ENCODE data around the gene APELA. TPM values are rescaled to one million over a fixed set of nuclear protein-coding genes. Genes with fewer than 3 reads are reported as not detected.
"Not testable (repeated sequence)": the region's sequence is repeated elsewhere in the genome, so short reads cannot be mapped to it uniquely, and the experiment has no call there.

APELA gene
- polyA plus RNA-seq, 1 donor, result 2.3 TPM

DNA sequence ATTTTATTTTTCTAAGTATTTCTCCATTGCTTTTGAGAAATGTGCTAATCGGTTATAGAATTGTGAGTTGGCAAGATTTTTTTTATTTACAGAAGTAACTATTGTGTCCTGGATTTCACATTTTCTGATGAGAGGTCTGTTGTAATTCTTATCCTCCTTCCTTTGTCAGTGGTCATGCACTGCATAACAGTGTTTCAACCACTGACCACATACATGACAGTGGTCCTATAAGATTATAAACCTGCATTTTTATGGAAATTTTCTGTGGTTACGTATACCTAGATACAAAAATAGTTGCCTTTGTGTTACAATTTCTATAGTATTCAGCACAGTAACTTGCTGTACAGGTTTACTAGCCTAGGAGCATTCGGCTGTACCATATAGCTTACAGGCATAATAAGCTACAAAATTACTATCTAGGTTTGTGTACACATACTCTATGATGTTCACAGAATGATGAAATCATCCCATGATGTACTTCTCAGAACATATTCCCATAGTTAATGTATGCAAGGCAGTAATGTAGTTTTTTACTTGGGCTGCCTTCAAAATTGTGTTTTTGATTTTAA lies 47.8 kb downstream of the APELA start:
- Histone ChIP-seq H3K27me3 (ENCODE audit: control insufficient read depth, insufficient read depth, low read length) (no peaks in the 10 kb centered on the region), H3K9me3 (ENCODE audit: control insufficient read depth, low read depth, low read length) (no peaks in the 10 kb centered on the region), H3K27ac (ENCODE audit: low read length) (no peak overlapping the region), H3K4me1 (ENCODE audit: control insufficient read depth, insufficient read depth, low read length) (no peaks in the 10 kb centered on the region), H3K36me3 (ENCODE audit: control insufficient read depth, insufficient read depth, low read length) (no peaks in the 10 kb centered on the region), H3K4me3 (ENCODE audit: low read length) (no peak overlapping the region)
- no peak for DNase-seq
- WGBS (ENCODE audit: insufficient coverage, low lambda C conversion rate), result 94% methylated on average over 2 of the region's 3 CpGs

DNA sequence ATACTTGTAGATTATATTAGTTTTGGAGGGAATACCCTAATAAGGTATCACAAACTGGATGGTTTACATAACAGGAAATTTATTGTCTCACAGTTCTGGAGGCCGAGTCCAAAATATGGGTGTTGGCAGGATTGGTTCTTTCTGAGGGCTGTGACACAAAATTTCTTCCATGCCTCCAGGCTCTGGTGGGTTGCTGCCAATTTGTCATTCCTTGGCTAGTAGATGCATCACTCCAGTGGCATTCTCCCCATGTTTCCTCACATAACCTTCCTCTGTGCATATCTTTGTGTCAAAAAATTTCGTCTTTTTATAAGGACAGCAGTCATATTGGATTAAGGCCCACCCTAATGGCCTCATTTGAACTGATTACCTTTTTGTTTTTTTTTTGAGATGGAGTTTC lies 49.3 kb downstream of the APELA start:
- Histone ChIP-seq H3K9me3 (ENCODE audit: control insufficient read depth, low read depth, low read length) (no peaks in the 10 kb centered on the region), H3K27me3 (ENCODE audit: control insufficient read depth, insufficient read depth, low read length) (no peaks in the 10 kb centered on the region), H3K4me1 (ENCODE audit: control insufficient read depth, insufficient read depth, low read length) (no peaks in the 10 kb centered on the region), H3K27ac (ENCODE audit: low read length) (no peak overlapping the region), H3K4me3 (ENCODE audit: low read length) (no peak overlapping the region), H3K36me3 (ENCODE audit: control insufficient read depth, insufficient read depth, low read length) (no peaks in the 10 kb centered on the region)
- WGBS (ENCODE audit: insufficient coverage, low lambda C conversion rate), result 100% methylated on average over 1 of the region's 2 CpGs
- DNase-seq, result no peak

DNA sequence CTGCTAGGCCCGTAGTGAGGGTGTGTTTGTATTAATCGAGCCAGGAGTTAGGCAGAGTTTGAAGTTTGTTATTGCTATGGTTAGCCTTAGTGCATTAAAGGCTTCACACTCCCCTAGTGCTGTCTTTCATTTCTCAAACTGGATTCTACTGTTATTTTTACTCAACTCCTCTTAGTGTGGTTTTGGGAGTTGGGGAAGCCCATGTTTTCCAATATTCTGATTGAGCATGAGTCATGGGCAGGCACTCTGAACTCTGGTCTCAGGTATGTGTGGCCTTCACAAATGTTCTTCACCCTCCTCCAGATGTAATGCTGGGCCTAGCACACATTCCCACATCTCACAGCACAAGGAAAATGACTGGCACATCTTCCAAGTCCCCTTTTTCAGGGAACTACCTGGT lies 50.1 kb downstream of the APELA start:
- H3K27me3 ChIP-seq (ENCODE audit: control insufficient read depth, insufficient read depth, low read length); H3K36me3 ChIP-seq (ENCODE audit: control insufficient read depth, insufficient read depth, low read length); DNase-seq; H3K27ac ChIP-seq (ENCODE audit: low read length); H3K4me1 ChIP-seq (ENCODE audit: control insufficient read depth, insufficient read depth, low read length); H3K4me3 ChIP-seq (ENCODE audit: low read length); H3K9me3 ChIP-seq (ENCODE audit: control insufficient read depth, low read depth, low read length): not testable (repeated sequence)
- no CpG with 5 or more reads among the region's 2 CpGs for WGBS (ENCODE audit: insufficient coverage, low lambda C conversion rate)

DNA sequence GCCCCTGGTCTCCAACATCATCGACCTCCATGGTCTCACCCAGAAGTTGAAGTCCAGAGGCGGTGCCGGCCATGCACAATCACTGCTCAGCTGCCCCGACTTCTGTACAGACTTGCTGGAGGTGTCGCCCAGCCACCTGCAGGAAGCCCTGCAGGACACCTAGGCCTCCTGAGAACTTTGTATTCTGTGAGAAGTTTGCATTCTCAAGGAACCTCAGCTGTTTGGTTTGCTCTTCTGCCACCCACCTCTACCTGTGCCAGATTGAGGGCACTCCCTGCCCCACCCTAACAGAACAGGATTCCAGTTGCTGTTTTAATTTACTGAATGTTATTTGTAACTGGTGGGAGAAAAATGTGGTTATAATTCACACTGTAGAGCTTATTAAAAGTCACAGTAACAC lies 53.7 kb downstream of the APELA start:
- Histone ChIP-seq H3K27ac (ENCODE audit: low read length) (no peak overlapping the region), H3K36me3 (ENCODE audit: control insufficient read depth, insufficient read depth, low read length) (no peaks in the 10 kb centered on the region), H3K27me3 (ENCODE audit: control insufficient read depth, insufficient read depth, low read length) (no peaks in the 10 kb centered on the region), H3K4me1 (ENCODE audit: control insufficient read depth, insufficient read depth, low read length) (no peaks in the 10 kb centered on the region), H3K4me3 (ENCODE audit: low read length) (no peak overlapping the region), H3K9me3 (ENCODE audit: control insufficient read depth, low read depth, low read length) (no peaks in the 10 kb centered on the region)
- no peak for DNase-seq
- no CpG with 5 or more reads among the region's 5 CpGs for WGBS (ENCODE audit: insufficient coverage, low lambda C conversion rate)

DNA sequence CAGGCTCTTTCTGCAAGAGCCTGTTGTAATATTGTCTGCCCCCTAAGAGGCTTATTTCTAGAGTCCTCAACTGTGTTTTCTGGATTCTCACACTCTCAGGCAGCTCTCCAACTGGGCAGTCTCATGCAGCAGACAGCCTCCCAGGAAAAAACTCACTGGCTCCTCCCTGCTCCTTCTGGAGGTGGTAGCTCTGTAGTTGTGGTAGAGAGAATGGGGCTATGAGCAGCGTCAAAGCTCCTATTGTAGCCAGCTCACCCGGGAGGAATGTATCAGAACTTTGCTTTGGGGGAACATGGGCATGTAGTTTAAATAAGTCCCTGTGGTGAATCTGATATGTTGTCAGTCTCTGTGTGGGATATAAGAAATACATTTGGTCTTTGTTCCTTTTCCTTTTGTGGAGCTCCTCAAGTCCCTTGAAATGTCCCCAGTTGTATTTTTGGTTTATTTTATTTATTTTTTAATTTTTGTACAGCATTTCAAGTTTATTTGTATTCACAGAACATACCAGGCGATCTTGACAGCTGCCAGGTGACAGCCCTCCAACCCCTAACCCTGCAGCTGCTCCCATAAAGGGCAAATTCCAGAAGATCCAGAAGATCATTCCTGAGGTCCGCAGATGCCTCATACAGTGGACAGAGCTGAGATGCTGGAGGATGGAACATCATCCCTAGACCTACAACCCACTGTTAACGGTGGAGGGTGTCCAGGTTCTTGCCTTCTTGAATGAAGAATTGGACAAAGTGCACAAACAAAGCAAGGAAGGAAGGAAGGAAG lies 54.8 kb downstream of the APELA start:
- whole genome bisulfite sequencing (ENCODE audit: insufficient coverage, low lambda C conversion rate), result no CpG with 5 or more reads among the region's 5 CpGs
- H3K4me3 ChIP-seq (ENCODE audit: low read length), result no peak overlapping the region
- no peak overlapping the region for H3K27ac ChIP-seq (ENCODE audit: low read length)
- H3K27me3 ChIP-seq (ENCODE audit: control insufficient read depth, insufficient read depth, low read length), result no peaks in the 10 kb centered on the region
- no peaks in the 10 kb centered on the region for H3K4me1 ChIP-seq (ENCODE audit: control insufficient read depth, insufficient read depth, low read length)
- no peaks in the 10 kb centered on the region for H3K36me3 ChIP-seq (ENCODE audit: control insufficient read depth, insufficient read depth, low read length)
- no peak for DNase-seq
- H3K9me3 ChIP-seq (ENCODE audit: control insufficient read depth, low read depth, low read length), result no peaks in the 10 kb centered on the region

DNA sequence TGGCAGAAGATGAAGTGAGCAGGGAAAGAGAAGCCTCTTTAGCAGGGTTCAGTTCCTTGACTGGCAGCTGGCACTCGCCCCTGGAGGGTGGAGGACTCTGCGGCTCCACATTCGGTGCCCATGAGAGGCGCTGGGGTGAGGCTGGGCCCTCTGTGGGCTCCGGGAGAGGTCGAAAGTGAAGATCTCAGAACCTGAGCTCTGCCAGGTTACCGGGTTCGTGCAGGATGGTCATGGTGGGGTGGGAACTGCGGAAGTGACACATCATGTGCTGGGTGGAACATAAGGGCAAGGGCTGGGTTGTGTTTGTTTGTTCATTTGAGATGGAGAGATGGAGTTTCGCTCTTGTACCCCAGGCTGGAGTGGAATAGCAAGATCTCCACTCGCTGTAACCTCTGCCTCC lies 56.3 kb downstream of the APELA start:
- no CpG with 5 or more reads among the region's 11 CpGs for WGBS (ENCODE audit: insufficient coverage, low lambda C conversion rate)

DNA sequence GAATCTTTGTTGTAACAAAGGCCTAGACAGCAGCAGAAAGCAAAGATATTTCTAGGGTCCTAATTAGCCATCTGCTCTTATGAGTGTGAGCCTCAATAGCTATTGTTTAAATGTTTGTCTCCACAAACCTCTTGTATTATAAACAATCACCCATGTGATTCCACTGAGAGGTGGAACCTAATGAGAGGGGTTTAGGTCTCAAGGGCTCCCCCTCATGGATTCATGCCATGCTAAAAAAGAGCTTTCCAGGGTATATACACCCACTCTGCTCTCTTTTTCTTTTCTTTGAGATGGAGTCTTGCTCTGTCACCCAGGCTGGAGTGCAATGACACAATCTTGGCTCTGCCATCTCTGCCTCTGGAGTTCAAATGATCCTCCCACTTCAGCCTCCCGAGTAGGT lies 58.4 kb downstream of the APELA start:
- no CpG with 5 or more reads among the region's 1 CpG for WGBS (ENCODE audit: insufficient coverage, low lambda C conversion rate)

More for the DNA sequence above, 56.3 kb downstream of the APELA start:
- Histone ChIP-seq H3K36me3 (ENCODE audit: control insufficient read depth, insufficient read depth, low read length) (no peaks in the 10 kb centered on the region), H3K4me3 (ENCODE audit: low read length) (no peak overlapping the region), H3K27ac (ENCODE audit: low read length) (no peak overlapping the region), H3K27me3 (ENCODE audit: control insufficient read depth, insufficient read depth, low read length) (no peaks in the 10 kb centered on the region), H3K9me3 (ENCODE audit: control insufficient read depth, low read depth, low read length) (no peaks in the 10 kb centered on the region), H3K4me1 (ENCODE audit: control insufficient read depth, insufficient read depth, low read length) (no peaks in the 10 kb centered on the region)
- DNase-seq, result no peak

DNA sequence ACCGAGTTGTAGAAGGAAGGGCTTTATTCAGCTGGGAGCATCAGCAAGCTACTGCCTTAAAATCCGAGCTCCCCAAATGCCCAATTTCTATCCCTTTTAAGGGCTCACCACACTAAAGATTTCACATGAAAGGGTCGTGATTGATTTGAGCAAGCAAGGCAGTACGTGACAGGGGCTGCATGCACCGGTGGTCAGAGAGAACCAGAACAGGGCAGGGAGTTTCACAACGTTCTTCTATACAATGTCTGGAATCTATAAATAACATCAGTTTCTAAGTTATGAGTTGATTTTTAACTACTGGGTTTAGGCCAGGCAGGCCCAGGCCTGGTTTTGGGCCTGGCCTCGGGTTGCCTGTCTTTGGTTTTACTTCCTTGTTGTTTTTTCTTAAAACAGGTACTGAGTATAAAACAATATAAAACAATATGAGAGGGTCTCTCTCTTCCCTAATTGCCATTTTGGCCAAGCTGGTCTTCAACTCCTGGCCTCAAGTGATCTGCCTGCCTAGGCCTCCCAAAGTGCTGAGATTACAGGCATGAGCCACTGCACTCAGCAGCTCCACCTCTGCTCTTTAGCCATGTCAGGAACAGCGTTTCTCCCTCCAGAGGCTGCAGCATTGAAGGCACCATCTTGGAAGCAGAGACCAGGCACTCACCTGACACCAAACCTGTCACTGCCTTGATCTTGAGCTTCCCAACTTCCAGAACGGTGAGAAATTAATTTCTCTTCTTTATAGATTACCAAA lies 59.1 kb downstream of the APELA start:
- H3K27ac ChIP-seq (ENCODE audit: low read length); H3K4me1 ChIP-seq (ENCODE audit: control insufficient read depth, insufficient read depth, low read length); H3K9me3 ChIP-seq (ENCODE audit: control insufficient read depth, low read depth, low read length); H3K36me3 ChIP-seq (ENCODE audit: control insufficient read depth, insufficient read depth, low read length); H3K27me3 ChIP-seq (ENCODE audit: control insufficient read depth, insufficient read depth, low read length); DNase-seq; H3K4me3 ChIP-seq (ENCODE audit: low read length): not testable (repeated sequence)
- no CpG with 5 or more reads among the region's 9 CpGs for WGBS (ENCODE audit: insufficient coverage, low lambda C conversion rate)

More for the DNA sequence above, 58.4 kb downstream of the APELA start:
- DNase-seq, result no peak
- no peaks in the 10 kb centered on the region for H3K4me1 ChIP-seq (ENCODE audit: control insufficient read depth, insufficient read depth, low read length)
- H3K9me3 ChIP-seq (ENCODE audit: control insufficient read depth, low read depth, low read length), result no peaks in the 10 kb centered on the region
- H3K27ac ChIP-seq (ENCODE audit: low read length), result no peak overlapping the region
- H3K36me3 ChIP-seq (ENCODE audit: control insufficient read depth, insufficient read depth, low read length), result no peaks in the 10 kb centered on the region
- H3K27me3 ChIP-seq (ENCODE audit: control insufficient read depth, insufficient read depth, low read length), result peaks cover 3% of the 10 kb centered on the region
- no peak overlapping the region for H3K4me3 ChIP-seq (ENCODE audit: low read length)

DNA sequence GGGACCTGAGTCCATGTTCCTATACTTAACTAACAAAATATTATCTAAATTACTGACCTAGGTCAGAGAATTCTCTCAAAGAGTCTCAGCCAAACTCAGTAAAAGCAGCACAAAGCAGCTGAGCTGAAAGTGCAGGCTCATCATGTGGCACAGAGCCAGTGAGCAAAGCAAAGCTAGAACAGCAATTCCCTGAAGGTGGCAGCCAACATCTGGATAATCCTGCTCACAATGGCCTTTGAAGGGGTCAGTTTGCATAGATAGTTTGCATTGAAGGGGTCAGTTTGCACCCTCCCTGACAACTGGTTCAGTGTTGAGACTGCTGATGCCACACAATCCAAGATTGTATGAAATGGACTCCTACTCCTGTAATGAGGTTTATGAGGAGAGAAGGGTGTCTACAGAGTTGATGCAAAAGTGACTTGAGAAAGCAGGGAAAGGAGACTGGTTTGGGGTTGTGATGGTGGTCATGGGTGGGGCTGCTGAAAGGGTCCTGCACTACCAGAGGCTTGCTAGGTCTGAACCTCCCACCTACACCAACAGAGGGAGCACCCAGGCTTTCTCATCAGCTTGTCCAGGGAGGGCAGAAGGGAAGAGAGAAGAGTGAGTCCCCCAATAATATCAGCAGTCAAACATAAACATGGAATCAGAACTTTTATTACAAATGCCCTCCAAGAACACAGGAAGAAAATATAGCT lies 60.7 kb downstream of the APELA start:
- H3K9me3 ChIP-seq (ENCODE audit: control insufficient read depth, low read depth, low read length), result no peaks in the 10 kb centered on the region
- no peak overlapping the region for H3K4me3 ChIP-seq (ENCODE audit: low read length)
- H3K27me3 ChIP-seq (ENCODE audit: control insufficient read depth, insufficient read depth, low read length), result peaks cover 3% of the 10 kb centered on the region
- no peaks in the 10 kb centered on the region for H3K4me1 ChIP-seq (ENCODE audit: control insufficient read depth, insufficient read depth, low read length)
- H3K27ac ChIP-seq (ENCODE audit: low read length), result no peak overlapping the region
- no peaks in the 10 kb centered on the region for H3K36me3 ChIP-seq (ENCODE audit: control insufficient read depth, insufficient read depth, low read length)
- peak; percentile 4 to 15 for DNase-seq

DNA sequence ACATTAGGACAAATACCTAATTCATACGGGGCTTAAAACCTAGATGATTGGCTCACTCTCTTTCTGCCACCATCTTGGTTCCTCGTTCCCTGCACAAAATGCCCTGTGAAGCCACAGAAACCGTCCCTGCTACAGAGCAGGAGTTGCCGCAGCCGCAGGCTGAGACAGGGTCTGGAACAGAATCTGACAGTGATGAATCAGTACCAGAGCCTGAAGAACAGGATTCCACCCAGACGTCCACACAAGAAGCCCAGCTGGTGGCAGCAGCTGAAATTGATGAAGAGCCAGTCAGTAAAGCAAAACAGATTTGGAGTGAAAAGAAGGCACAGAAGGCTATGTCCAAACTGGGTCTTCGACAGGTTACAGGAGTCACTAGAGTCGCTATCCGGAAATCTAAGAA lies 66.2 kb downstream of the APELA start:
- Histone ChIP-seq H3K36me3 (ENCODE audit: control insufficient read depth, insufficient read depth, low read length) (no peaks in the 10 kb centered on the region), H3K27me3 (ENCODE audit: control insufficient read depth, insufficient read depth, low read length) (peaks cover 11% of the 10 kb centered on the region), H3K27ac (ENCODE audit: low read length) (no peak overlapping the region), H3K4me3 (ENCODE audit: low read length) (no peak overlapping the region), H3K9me3 (ENCODE audit: control insufficient read depth, low read depth, low read length) (no peaks in the 10 kb centered on the region), H3K4me1 (ENCODE audit: control insufficient read depth, insufficient read depth, low read length) (no peaks in the 10 kb centered on the region)
- no CpG with 5 or more reads among the region's 9 CpGs for WGBS (ENCODE audit: insufficient coverage, low lambda C conversion rate)
- no peak for DNase-seq

Data from large intestine (tissue), 3 donors.